G401.6 (cell line): ENCODE measurements around the gene TMEM169.

ENCODE experiments used
- FAIRE-seq: peaks from 2 replicates; lab custom pipeline; 2012; peaks lifted over from hg19 to GRCh38; lab: Jason Lieb, UNC

TMEM169 gene

DNA sequence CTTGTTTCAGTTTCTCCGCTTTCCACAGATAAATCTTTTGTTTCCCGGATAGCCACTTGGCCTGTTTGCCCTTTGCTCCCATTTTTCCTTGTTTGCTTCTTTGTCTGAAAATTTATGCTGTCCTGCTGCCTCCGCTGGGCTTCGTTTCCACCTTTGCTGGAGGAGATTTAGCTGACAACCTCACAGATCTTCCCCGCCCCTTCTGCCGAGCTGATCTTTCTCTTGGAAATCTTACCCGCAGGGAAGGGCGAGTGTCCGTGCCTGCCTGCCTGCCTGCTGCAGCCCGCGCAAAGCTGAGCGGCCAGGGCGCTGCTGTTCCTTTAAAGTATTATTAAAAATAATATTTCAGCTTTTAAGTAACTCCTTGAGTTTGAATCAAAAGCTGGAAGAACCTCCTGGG, 26.0 kb downstream of the TMEM169 start:
- no peak for FAIRE-seq

DNA sequence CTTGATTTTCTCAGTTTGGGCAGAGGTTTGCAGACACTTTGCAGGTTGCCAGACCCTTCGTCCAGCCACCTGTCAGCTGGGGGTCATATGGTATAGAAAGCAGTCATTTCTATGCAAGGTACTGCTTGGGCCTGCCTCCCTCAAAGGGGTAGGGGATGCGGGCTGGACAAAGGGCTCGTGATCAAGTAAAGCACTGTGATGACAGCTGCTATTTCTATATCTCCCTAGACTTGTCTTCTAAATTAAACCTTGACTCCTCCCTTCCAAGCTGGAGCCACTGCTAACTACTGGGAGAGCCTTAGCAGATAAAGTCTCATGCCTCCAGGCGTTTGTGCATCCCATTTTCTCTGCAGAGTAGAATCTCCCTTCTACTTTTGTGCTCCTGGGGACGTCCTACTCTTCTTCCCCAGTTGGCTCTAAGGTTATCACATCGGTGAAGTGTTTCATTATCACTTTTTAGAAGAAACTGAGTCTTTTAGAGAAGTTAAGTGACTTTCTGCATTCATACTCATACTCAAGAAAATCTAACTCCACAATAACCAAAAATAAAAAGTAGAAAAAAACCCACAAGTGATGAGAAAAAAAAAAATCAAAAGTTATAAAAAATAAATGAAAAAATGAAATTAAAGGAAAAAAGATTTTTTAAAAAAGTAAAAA, 26.7 kb downstream of the TMEM169 start:
- FAIRE-seq: no peak

DNA sequence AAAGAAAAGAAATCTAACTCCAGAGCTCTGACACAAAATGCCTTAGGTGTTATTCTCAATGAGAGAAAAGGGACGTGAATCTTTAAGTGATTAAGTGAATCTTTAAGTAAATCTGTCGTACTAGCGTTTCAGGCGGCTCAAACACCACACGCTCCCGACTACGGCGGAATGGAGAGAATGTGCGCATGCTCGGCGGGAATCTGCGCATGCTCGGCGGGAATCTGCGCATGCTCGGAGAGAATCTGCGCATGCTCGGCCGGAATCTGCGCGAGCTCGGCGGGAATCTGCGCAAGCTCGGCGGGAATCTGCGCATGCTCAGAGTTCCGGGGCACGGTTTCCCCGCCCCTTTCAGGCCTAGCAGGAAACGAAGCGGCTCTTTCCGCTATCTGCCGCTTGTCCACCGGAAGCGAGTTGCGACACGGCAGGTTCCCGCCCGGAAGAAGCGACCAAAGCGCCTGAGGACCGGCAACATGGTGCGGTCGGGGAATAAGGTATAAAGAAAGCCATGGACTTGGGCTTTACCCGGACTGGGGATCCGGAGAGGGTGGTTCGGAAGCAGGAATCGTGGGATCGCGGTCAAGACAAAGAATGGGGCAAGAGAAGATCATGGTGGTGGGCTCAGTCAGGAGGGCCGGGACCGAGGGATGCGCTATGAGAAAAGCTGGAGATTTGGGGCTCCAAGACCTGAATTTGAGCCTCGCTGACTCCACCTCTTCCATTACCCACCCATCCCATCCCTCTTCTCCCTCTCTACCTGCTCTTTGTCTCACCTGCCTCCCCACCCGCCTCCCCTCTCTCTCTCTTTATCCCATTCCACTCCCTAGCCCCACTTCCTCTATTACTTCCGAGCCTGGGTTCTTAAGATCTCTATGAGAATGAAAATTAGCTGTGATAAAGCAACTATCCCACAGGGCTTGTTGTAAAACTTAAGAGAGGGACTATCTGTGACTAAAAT, 27.5 kb downstream of the TMEM169 start, which contains the start of gene XRCC5:
Gene XRCC5, plus strand, starts transcription at position 382 of the 955 bp plus-strand sequence. Its CDS starts 89 bp downstream, at position 471.
- peak; percentile 95 for FAIRE-seq

DNA sequence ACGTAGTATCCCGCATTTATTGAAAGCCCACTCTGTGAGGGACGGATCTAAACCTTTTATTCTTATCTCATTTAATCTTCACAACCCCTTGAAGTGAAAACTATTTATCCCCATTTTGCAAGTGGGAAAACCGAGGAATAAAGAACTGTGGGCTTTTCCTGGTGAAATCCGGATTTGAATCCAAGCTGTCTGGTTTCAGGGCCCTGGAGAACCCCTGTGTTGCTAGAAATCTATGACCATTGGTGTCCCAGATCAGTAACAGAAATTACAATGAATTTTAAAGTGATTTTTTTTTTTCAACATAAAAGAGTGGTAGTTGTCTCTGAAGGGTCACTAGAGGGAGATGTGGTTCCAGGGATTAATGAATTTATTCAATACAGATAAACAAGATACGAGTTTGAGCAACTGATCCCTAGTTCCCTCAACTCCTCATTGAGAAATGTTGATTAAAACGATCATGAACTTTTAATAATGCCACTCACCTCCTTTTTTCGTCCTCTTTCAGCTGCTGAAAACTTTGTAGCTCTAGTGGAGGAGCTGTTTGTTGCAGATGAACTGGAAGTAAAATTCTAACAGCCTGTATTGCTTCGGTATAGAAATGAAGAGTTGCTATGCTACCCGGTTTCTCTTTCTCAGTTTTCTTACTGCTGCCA, 28.4 kb downstream of the TMEM169 start:
- peak; percentile 23 for FAIRE-seq

DNA sequence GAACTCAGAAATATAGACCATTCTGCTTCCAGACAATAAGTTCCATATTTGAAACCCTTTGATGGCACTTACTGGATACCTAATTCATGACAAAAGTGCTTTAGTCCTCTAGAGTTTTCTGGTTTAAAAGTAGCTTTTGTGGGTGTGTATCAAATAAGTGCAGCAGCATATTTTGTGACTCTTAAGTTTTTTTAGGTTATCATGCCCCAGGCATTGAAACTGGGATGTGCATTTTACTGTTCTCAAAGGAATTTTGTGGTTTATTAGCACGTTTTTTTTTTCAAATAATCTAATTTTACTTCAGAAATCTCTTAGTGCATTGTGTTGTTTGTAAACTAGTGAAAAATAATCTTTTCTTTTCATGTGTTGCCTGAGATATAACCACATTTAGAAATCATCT, 28.9 kb downstream of the TMEM169 start:
- FAIRE-seq: no peak

- FAIRE-seq: no peak
Measured at GRCh38 chr2:216111122-216111521, 29.4 kb downstream of the TMEM169 start.

- no peak for FAIRE-seq
Measured at GRCh38 chr2:216112926-216113325, 31.2 kb downstream of the TMEM169 start.

DNA sequence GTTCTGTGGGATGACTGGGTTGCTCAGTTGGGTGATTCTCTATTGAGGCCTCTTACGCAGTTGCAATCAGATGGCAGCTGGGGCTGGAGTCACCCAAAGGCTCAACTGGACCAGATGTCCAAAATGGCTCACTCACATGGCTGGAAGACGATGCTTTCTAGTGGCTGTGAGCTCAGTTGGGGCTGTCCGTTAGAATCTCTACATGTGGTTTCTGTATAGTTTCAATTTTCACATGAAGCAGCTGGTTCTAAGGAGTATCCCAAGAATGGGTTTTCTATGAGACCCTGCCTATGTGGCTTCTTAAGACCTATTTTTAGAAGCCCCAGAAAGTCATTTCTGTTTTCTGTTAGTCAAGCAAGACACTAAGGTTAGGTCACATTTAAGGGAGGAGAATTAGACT, 31.9 kb downstream of the TMEM169 start:
- FAIRE-seq: no peak

DNA sequence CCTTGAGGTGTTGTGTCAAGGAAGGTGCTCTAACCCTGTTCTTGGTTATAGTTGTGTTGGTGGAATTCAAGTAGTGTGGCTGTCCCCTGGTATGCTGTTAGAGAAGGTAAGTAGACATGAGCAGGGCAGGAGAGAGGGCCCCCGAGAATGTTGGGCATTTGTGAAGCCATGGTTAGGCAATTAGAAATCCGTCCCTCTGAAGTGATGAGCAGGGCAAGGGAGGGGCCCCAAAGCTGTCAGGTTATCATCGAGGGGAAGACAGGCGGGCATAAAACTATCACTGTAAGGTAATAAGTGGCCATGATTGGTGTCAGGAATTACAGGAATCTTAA, 32.6 kb downstream of the TMEM169 start:
- FAIRE-seq: no peak

GRCh38 chr2:216114714-216115531, 33.2 kb downstream of the TMEM169 start:
- peak; percentile 98 for FAIRE-seq

DNA sequence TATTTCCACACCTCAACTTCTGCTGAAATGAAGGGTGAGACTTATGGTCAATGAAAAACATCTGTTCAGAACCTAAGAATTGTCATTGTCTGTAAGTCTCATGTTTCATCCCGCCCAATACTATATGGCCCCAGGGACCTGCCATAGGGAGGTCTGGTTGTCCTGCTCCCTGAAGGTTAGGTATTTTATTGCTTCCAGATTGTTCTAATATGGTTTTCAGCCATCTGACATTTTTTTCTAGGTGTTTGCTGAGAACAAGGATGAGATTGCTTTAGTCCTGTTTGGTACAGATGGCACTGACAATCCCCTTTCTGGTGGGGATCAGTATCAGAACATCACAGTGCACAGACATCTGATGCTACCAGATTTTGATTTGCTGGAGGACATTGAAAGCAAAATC, 34.7 kb downstream of the TMEM169 start:
- FAIRE-seq: no peak

GRCh38 chr2:216117561-216118340, 36.0 kb downstream of the TMEM169 start:
- FAIRE-seq: no peak

- no peak for FAIRE-seq
Measured at GRCh38 chr2:216118474-216118873, 36.8 kb downstream of the TMEM169 start.

GRCh38 chr2:216119146-216119545, 37.4 kb downstream of the TMEM169 start:
- no peak for FAIRE-seq

DNA sequence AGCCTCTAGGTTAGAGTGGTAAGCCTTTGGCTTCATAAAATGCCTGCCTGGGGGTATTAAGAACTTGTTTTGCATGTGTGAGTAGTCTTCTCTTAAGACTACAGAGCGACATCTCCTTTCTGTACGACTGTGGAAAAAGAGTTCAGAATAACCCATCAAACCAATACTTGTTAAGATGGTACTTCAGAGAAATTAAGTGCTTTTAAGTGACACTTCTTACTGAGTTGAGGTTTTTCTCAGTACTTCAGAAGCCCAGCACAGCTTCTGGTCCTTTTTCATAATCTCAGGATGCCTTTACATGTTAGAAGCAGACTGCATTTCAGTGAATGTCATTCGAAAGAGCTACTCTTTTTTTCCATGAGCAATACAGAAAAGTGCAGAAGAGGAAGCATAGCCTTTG, 38.3 kb downstream of the TMEM169 start:
- no peak for FAIRE-seq

- no peak for FAIRE-seq
Measured at GRCh38 chr2:216121255-216121654, 39.5 kb downstream of the TMEM169 start.

- FAIRE-seq: no peak
Measured at GRCh38 chr2:216126943-216127342, 45.2 kb downstream of the TMEM169 start.

DNA sequence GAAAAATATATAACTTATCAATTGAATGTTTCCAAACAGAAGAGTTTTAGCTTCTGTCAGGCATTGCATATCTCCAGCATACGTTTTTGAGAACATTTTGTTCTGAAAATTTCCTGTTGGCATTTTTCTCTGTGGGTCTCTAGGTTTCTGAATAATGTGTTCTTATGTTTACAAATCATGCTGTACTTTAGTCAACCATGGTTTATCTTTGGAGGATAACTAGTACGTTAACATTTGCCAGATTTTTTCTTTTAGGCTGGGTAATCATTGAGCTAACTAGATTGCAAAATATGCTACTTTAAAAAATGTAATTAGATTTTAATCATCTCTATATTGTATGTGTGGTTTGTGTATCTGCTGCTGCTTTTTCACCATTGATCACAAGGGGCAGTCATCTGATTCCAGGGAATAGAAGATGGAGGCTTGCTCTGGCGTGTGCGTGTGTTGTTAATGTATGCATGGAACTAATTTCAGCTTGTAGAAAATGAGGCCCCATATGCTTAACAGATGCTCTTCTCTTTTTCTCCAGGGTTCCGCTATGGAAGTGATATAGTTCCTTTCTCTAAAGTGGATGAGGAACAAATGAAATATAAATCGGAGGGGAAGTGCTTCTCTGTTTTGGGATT, 48.7 kb downstream of the TMEM169 start:
- FAIRE-seq: no peak

DNA sequence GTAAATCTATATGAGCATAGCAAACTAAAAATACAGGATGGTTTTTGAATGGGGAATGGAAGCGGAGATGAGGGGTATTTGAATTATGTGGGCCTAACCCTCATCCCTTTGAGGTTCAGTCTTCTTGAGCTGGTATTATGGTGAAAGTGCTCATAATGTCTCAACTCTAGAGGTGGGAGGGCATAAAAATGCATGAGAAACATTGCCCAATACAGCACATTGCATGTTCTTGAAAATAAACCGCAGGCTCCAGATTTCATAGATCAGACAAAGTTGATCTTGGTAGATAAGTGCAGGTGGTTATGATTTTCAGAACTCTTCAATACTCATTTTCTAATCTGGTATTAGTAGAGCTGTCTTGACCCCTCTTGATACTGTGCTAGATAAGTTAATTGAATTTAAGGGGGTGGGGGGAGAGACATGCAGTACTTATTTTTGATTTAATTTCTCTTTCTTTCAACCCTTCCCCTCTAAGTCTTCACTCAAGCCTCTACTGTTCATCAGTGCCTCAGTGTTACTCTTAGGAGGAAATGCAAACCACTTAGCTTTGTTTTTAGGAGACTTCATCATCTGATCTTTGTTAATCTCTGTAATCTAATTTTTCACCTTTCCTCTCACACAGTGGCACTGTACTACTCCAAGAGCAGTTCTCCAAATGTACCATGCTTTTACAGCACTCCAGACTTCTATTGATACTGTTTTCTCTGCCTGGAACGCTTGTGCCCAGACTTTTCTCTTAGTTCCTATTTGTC, 49.6 kb downstream of the TMEM169 start:
- FAIRE-seq: no peak

GRCh38 chr2:216132585-216132984, 50.9 kb downstream of the TMEM169 start:
- FAIRE-seq: no peak
